HEK293 (cell line): ENCODE measurements around the gene BBS10.

Source experiments
- CTCF ChIA-PET: fragments of 350-600 bp; formaldehyde crosslinking; extraction: SDS; loops from one replicate; lab custom pipeline; 2021; ENCODE audit warnings: antibody characterized with exemption; lab: Yijun Ruan, JAX
- POLR2A ChIA-PET: fragments of 300-600 bp; formaldehyde crosslinking; extraction: SDS; loops from one replicate; lab custom pipeline; 2020; ENCODE audit warnings: antibody characterized with exemption, inconsistent platforms; lab: Yijun Ruan, JAX
- H3K27ac ChIP-seq: fragments of 200-500 bp; sonication (Bioruptor generic); 2 replicates; pipeline ENCODE4 v1.5.1; 2014; ENCODE audit warnings: low read depth, low read length, control low read depth, inconsistent platforms; ENCODE audit errors: extremely low read depth
- H3K36me3 ChIP-seq, 2 experiments: fragments of 200-500 bp in 1 of 2; sonication (Bioruptor generic) in 1 of 2; 1 replicate in 1 of 2; 2 replicates in 1 of 2; pipeline ENCODE4 v1.5.1; 2014 to 2017; ENCODE audit warnings: inconsistent platforms in 2 of 2, low read length in 2 of 2; ENCODE audit not compliant: control insufficient read depth in 2 of 2, insufficient read depth in 1 of 2
- H3K4me1 ChIP-seq: fragments of 200-500 bp; sonication (Bioruptor generic); 2 replicates; pipeline ENCODE4 v1.5.1; 2014; ENCODE audit warnings: mild to moderate bottlenecking, low read length, inconsistent platforms; ENCODE audit not compliant: control insufficient read depth, insufficient read depth
- H3K4me3 ChIP-seq: 2 replicates; pipeline ENCODE4 v1.5.1; 2011; ENCODE audit warnings: low read depth, mild to moderate bottlenecking, control low read depth, low read length, moderate library complexity
- H3K9me3 ChIP-seq: fragments of 200-500 bp; sonication (Bioruptor generic); 2 replicates; pipeline ENCODE4 v1.5.1; 2014; ENCODE audit warnings: low read depth, low read length, inconsistent platforms; ENCODE audit not compliant: control insufficient read depth, insufficient read depth
- BCL6B ChIP-seq: fragments of 450-650 bp; formaldehyde crosslinking; IDR thresholded peaks from 2 replicates; pipeline ENCODE4 v1.5.1; 2017; ENCODE audit warnings: missing biosample characterization, missing genetic modification characterization
- GFI1B ChIP-seq: fragments of 450-650 bp; formaldehyde crosslinking; IDR thresholded peaks from 2 replicates; pipeline ENCODE4 v1.5.1; 2016; ENCODE audit warnings: missing biosample characterization, missing genetic modification characterization
- KLF1 ChIP-seq: fragments of 450-650 bp; formaldehyde crosslinking; IDR thresholded peaks from 2 replicates; pipeline ENCODE4 v1.5.1; 2016; ENCODE audit warnings: missing biosample characterization, missing genetic modification characterization
- RBAK ChIP-seq: fragments of 450-650 bp; formaldehyde crosslinking; IDR thresholded peaks from 2 replicates; pipeline ENCODE4 v1.5.1; 2016; ENCODE audit warnings: missing biosample characterization, missing genetic modification characterization
- SP2 ChIP-seq: fragments of 450-650 bp; formaldehyde crosslinking; IDR thresholded peaks from 2 replicates; pipeline ENCODE4 v1.5.1; 2016; ENCODE audit warnings: missing biosample characterization, missing genetic modification characterization
- ZBTB49 ChIP-seq: fragments of 450-650 bp; formaldehyde crosslinking; IDR thresholded peaks from 2 replicates; pipeline ENCODE4 v1.5.1; 2016; ENCODE audit warnings: missing biosample characterization, missing genetic modification characterization, low read depth
- ZFHX2 ChIP-seq: fragments of 450-650 bp; formaldehyde crosslinking; conservative IDR thresholded peaks from 2 replicates; pipeline ENCODE4 v1.5.1; 2016; ENCODE audit warnings: missing biosample characterization, missing genetic modification characterization
- ZNF121 ChIP-seq: fragments of 450-650 bp; formaldehyde crosslinking; IDR thresholded peaks from 2 replicates; pipeline ENCODE4 v1.5.1; 2016; ENCODE audit warnings: missing biosample characterization, missing genetic modification characterization
- ZNF138 ChIP-seq: fragments of 450-650 bp; formaldehyde crosslinking; IDR thresholded peaks from 2 replicates; pipeline ENCODE4 v1.5.1; 2016; ENCODE audit warnings: missing biosample characterization, missing genetic modification characterization, borderline replicate concordance
- ZNF16 ChIP-seq: fragments of 450-650 bp; formaldehyde crosslinking; IDR thresholded peaks from 2 replicates; pipeline ENCODE4 v1.5.1; 2016; ENCODE audit warnings: low read depth, missing biosample characterization, missing genetic modification characterization
- ZNF404 ChIP-seq: fragments of 450-650 bp; formaldehyde crosslinking; IDR thresholded peaks from 2 replicates; pipeline ENCODE4 v1.5.1; 2017; ENCODE audit warnings: missing biosample characterization, missing genetic modification characterization
- ZNF660 ChIP-seq: fragments of 450-650 bp; IDR thresholded peaks from 2 replicates; pipeline ENCODE4 v1.5.1; 2018; ENCODE audit warnings: missing biosample characterization, mild to moderate bottlenecking, missing genetic modification characterization
- TF ChIP-seq, protein P1 (sequence below): fragments of 450-650 bp; formaldehyde crosslinking; IDR thresholded peaks from 2 replicates; pipeline ENCODE4 v1.5.1; 2016; ENCODE audit warnings: missing biosample characterization, missing genetic modification characterization
- TF ChIP-seq, protein P2 (sequence below): fragments of 450-650 bp; formaldehyde crosslinking; IDR thresholded peaks from 2 replicates; pipeline ENCODE4 v1.5.1; 2016; ENCODE audit warnings: missing biosample characterization, missing genetic modification characterization, borderline replicate concordance
- TF ChIP-seq, protein P3 (sequence below): fragments of 450-650 bp; formaldehyde crosslinking; IDR thresholded peaks from 2 replicates; pipeline ENCODE4 v1.5.1; 2016; ENCODE audit warnings: missing biosample characterization, missing genetic modification characterization

The BBS10 gene

DNA sequence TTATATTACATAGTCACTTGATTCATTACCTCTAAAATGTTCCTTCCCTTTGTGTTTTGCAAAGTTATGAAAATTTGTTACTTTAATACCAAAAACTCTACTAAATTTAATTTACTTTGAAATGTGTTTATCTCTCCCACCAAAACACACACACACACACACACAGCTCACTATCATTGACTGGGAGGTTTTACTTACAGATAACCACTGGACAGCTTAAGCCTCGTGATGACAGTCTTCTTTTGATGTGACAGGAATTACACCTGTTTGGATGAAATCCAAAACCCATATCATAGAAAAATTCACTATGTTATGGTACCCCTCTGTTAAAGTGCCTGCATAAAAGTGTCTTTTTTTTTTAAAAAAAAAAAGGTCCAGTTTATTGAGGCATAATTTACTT, 15.6 kb downstream of the BBS10 start:
- Histone ChIP-seq H3K9me3 (no peaks in the 10 kb centered on the region), H3K4me3 (no peak overlapping the region), H3K27ac (no peak overlapping the region), H3K4me1 (no peaks in the 10 kb centered on the region), H3K36me3 (no peaks in the 10 kb centered on the region)
- POLR2A ChIA-PET = no interaction called here
- TF ChIP-seq ZNF138 (tag by site-specific recombination) (no peak), KLF1 (tag by site-specific recombination) (no peak), SP2 (tag by site-specific recombination) (no peak), BCL6B (no peak), ZFHX2 (tag by site-specific recombination) (no peak), ZNF660 (tag by site-specific recombination) (no peak), ZBTB49 (tag by site-specific recombination) (no peak), ZNF404 (no peak), ZNF121 (tag by site-specific recombination) (no peak)
- TF ChIP-seq, protein P1, sequence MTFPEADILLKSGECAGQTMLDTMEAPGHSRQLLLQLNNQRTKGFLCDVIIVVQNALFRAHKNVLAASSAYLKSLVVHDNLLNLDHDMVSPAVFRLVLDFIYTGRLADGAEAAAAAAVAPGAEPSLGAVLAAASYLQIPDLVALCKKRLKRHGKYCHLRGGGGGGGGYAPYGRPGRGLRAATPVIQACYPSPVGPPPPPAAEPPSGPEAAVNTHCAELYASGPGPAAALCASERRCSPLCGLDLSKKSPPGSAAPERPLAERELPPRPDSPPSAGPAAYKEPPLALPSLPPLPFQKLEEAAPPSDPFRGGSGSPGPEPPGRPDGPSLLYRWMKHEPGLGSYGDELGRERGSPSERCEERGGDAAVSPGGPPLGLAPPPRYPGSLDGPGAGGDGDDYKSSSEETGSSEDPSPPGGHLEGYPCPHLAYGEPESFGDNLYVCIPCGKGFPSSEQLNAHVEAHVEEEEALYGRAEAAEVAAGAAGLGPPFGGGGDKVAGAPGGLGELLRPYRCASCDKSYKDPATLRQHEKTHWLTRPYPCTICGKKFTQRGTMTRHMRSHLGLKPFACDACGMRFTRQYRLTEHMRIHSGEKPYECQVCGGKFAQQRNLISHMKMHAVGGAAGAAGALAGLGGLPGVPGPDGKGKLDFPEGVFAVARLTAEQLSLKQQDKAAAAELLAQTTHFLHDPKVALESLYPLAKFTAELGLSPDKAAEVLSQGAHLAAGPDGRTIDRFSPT (tag by site-specific recombination) = no peak
- TF ChIP-seq, protein P2, sequence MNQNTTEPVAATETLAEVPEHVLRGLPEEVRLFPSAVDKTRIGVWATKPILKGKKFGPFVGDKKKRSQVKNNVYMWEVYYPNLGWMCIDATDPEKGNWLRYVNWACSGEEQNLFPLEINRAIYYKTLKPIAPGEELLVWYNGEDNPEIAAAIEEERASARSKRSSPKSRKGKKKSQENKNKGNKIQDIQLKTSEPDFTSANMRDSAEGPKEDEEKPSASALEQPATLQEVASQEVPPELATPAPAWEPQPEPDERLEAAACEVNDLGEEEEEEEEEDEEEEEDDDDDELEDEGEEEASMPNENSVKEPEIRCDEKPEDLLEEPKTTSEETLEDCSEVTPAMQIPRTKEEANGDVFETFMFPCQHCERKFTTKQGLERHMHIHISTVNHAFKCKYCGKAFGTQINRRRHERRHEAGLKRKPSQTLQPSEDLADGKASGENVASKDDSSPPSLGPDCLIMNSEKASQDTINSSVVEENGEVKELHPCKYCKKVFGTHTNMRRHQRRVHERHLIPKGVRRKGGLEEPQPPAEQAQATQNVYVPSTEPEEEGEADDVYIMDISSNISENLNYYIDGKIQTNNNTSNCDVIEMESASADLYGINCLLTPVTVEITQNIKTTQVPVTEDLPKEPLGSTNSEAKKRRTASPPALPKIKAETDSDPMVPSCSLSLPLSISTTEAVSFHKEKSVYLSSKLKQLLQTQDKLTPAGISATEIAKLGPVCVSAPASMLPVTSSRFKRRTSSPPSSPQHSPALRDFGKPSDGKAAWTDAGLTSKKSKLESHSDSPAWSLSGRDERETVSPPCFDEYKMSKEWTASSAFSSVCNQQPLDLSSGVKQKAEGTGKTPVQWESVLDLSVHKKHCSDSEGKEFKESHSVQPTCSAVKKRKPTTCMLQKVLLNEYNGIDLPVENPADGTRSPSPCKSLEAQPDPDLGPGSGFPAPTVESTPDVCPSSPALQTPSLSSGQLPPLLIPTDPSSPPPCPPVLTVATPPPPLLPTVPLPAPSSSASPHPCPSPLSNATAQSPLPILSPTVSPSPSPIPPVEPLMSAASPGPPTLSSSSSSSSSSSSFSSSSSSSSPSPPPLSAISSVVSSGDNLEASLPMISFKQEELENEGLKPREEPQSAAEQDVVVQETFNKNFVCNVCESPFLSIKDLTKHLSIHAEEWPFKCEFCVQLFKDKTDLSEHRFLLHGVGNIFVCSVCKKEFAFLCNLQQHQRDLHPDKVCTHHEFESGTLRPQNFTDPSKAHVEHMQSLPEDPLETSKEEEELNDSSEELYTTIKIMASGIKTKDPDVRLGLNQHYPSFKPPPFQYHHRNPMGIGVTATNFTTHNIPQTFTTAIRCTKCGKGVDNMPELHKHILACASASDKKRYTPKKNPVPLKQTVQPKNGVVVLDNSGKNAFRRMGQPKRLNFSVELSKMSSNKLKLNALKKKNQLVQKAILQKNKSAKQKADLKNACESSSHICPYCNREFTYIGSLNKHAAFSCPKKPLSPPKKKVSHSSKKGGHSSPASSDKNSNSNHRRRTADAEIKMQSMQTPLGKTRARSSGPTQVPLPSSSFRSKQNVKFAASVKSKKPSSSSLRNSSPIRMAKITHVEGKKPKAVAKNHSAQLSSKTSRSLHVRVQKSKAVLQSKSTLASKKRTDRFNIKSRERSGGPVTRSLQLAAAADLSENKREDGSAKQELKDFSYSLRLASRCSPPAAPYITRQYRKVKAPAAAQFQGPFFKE (tag by site-specific recombination) = no peak
- CTCF ChIA-PET = no interaction called here

DNA sequence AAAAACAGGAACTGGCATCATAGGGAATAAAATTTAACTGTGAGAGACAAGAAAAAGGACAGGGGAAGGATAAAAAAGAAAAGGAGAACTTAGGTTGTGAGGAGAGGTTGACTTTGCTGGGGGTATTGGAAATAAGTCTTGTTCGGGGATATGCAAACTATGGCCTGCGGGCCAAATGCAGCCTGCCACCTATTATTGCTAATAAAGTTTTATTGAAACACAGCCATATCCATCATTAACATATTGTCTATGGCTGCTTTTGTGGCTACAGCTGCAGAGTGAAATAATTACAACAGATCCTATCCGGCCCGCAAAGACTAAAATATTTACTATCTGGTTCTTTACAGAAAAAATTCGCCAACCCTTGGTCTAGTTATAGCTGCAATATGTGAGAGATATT, 18.6 kb downstream of the BBS10 start:
- ChIA-PET CTCF (interaction anchor here (0.8 kb wide), 1 partner anchor 11 kb away, joined by 4 read pairs; no protein-coding TSS in a partner anchor), POLR2A (no interaction called here)
- no peaks in the 10 kb centered on the region for H3K9me3 ChIP-seq
- no peak overlapping the region for H3K27ac ChIP-seq
- no peak overlapping the region for H3K4me3 ChIP-seq
- H3K4me1 ChIP-seq = no peaks in the 10 kb centered on the region
- no peak for TF ChIP-seq RBAK
- TF ChIP-seq ZNF16 (tag by site-specific recombination) = no peak
- TF ChIP-seq GFI1B (tag by site-specific recombination) = no peak
- TF ChIP-seq, protein P3, sequence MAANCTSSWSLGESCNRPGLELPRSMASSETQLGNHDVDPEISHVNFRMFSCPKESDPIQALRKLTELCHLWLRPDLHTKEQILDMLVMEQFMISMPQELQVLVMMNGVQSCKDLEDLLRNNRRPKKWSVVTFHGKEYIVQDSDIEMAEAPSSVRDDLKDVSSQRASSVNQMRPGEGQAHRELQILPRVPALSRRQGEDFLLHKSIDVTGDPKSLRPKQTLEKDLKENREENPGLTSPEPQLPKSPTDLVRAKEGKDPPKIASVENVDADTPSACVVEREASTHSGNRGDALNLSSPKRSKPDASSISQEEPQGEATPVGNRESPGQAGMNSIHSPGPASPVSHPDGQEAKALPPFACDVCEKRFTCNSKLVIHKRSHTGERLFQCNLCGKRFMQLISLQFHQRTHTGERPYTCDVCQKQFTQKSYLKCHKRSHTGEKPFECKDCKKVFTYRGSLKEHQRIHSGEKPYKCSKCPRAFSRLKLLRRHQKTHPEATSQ = no peak
- no peaks in the 10 kb centered on the region for H3K36me3 ChIP-seq
